ENCODE data around the gene PDZRN3.

PDZRN3 gene

DNA sequence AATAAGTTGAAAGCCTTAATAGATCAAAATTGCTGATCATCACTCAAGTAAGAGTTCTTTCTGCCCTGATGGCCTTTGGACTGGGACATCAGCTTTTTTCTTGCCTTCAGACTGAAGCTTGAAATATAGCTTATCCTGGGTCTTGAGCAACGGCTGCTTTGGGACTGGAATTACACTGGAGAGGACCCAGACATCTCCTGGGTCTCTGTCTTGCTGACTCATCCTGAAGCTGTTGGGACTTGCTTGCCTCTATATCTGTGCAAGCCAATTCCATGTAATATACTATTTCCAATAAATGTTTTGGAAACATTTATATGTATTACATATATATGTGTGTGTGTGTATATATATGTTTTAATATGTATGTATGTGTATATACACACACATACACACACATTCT, 260.2 kb downstream of the PDZRN3 start:
- H3K9me3 ChIP-seq (replicated peaks; ENCODE audit: low read length), result no peaks in the 10 kb centered on the region
- H3K36me3 ChIP-seq (ENCODE audit: insufficient read depth, low read length), result no peaks in the 10 kb centered on the region
- no peak overlapping the region for H3K4me3 ChIP-seq (ENCODE audit: low read length)
- H3K4me2 ChIP-seq (ENCODE audit: low read length), result no peak overlapping the region
- peaks cover 2% of the 10 kb centered on the region for H3K4me1 ChIP-seq (ENCODE audit: control insufficient read depth, insufficient read depth, low read length)
- H3K27me3 ChIP-seq (ENCODE audit: control insufficient read depth, insufficient read depth, low read length), result no peaks in the 10 kb centered on the region
- no peak overlapping the region for H3K9ac ChIP-seq (ENCODE audit: low read depth, low read length)

DNA sequence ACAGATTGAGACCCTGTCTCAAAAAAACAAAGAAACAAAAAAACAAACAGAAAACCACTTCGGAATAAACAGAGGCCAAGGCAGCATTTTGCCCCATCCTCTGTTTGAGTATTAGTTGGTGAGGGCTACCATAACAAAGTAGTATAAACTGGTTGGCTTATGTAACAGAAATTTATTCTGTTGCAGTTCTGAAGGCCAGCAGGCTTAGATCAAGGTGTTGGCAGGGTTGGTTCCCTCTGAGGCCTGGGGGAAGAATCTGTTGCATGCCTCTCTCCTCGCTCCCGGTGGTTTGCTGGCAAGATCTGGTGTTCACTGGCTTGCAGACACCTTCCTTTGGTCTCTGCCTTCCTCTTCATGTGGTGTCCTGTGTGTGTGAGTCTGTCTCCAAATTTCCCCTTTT, 261.6 kb downstream of the PDZRN3 start:
- H3K9me3 ChIP-seq (replicated peaks; ENCODE audit: low read length), result no peaks in the 10 kb centered on the region

DNA sequence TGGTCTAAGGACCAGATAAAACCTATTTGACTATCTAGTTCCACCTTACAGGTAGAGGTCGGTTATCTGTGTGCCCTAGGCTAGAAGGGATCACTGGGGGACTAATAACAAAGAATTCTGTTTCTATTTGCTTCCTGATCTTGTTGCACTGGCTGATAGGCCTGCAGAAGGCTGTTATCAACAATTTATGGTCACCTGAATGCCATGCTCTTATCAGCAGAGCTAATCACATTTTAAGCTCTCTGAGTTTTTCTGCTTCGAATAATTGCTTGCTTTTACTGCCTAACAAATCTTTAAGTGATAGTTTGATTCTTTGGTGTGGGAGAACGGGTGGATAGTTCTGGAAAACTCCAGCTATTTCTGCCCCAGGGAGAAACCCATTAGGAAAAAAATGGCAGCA, 263.1 kb downstream of the PDZRN3 start:
- Histone ChIP-seq H3K27me3 (ENCODE audit: control insufficient read depth, insufficient read depth, low read length) (no peaks in the 10 kb centered on the region), H3K9me3 (replicated peaks; ENCODE audit: low read length) (no peaks in the 10 kb centered on the region), H3K4me1 (ENCODE audit: control insufficient read depth, insufficient read depth, low read length) (peaks cover 2% of the 10 kb centered on the region), H3K9ac (ENCODE audit: low read depth, low read length) (no peak overlapping the region), H3K4me3 (ENCODE audit: low read length) (no peak overlapping the region), H3K36me3 (ENCODE audit: insufficient read depth, low read length) (no peaks in the 10 kb centered on the region), H3K4me2 (ENCODE audit: low read length) (no peak overlapping the region)

More for the DNA sequence above, 261.6 kb downstream of the PDZRN3 start:
- H3K4me2 ChIP-seq (ENCODE audit: low read length), result no peak overlapping the region
- H3K27me3 ChIP-seq (ENCODE audit: control insufficient read depth, insufficient read depth, low read length), result no peaks in the 10 kb centered on the region
- H3K4me3 ChIP-seq (ENCODE audit: low read length), result no peak overlapping the region
- no peaks in the 10 kb centered on the region for H3K36me3 ChIP-seq (ENCODE audit: insufficient read depth, low read length)
- peaks cover 2% of the 10 kb centered on the region for H3K4me1 ChIP-seq (ENCODE audit: control insufficient read depth, insufficient read depth, low read length)
- H3K9ac ChIP-seq (ENCODE audit: low read depth, low read length), result no peak overlapping the region

DNA sequence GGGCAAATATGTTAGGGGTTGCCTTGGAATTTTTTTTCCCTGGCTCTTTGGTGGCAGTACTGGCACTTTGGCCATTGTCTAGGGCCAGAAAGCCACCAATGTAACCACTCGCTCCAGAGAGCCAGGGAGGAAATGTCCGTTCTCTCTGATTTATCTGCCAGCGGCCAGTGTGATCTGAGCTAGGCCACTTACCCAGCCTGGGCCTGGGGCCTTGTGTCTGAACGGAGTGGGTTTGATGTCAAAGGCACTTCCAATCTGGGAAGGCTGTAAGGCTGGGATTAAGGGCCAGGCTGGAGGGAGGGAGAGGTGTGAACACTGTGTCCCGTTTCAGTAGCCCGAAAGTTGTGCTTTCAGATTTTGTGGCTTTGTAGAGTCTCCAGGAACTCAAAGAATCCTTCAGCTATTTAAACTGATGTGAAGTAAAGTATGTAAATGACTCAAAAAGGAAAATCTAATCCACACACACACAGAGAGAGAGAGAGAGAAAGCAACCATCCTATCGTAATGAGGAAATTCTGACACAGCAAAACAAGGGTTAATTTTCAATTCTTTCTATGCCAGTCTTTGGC, 271.0 kb downstream of the PDZRN3 start:
- no peaks in the 10 kb centered on the region for H3K36me3 ChIP-seq (ENCODE audit: insufficient read depth, low read length)
- no peaks in the 10 kb centered on the region for H3K4me1 ChIP-seq (ENCODE audit: control insufficient read depth, insufficient read depth, low read length)
- no peaks in the 10 kb centered on the region for H3K9me3 ChIP-seq (replicated peaks; ENCODE audit: low read length)
- no peak overlapping the region for H3K9ac ChIP-seq (ENCODE audit: low read depth, low read length)
- no peak overlapping the region for H3K4me3 ChIP-seq (ENCODE audit: low read length)
- peaks cover 24% of the 10 kb centered on the region for H3K27me3 ChIP-seq (ENCODE audit: control insufficient read depth, insufficient read depth, low read length)
- H3K4me2 ChIP-seq (ENCODE audit: low read length), result no peak overlapping the region

DNA sequence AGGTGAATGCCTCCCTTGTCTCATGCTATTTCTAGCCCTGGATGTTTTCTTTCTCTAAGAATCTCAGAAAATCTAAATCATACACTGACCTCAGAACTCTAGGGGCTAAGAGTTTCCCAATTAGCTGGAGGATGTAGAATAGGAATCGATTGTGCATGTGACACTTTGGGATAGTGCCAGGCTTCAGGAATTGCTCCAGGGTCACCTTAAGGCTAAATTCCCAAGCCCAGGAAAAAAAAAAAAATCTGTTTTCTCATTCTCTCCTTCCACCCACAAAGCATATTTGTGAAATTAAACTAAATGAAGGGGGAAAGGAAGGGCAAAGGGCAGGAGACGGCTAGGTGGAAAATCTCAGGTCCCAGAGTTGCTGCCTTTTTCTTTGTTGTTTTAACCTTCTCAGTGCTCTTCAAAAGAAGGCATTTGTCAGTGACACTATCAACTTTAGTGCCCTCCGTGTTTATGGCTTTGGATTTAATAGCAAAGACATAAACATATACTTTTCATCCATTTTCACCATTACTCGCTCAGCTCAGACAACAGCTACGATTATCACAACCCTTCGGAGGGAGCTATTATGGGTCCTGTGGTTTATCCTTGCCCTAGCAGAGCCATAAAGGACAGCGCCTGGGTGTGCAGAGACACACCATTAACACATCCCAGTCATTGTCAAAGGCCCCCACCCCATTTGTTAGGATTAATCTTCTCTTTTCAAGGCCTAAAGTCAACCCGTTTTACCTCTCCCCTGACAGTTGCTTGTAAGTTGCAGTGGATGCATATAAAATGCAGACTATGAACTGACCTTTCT, 271.7 kb downstream of the PDZRN3 start:
- Histone ChIP-seq H3K4me3 (ENCODE audit: low read length) (no peak overlapping the region), H3K27me3 (ENCODE audit: control insufficient read depth, insufficient read depth, low read length) (peaks cover 28% of the 10 kb centered on the region), H3K4me1 (ENCODE audit: control insufficient read depth, insufficient read depth, low read length) (no peaks in the 10 kb centered on the region), H3K36me3 (ENCODE audit: insufficient read depth, low read length) (no peaks in the 10 kb centered on the region), H3K9ac (ENCODE audit: low read depth, low read length) (no peak overlapping the region), H3K4me2 (ENCODE audit: low read length) (no peak overlapping the region), H3K9me3 (replicated peaks; ENCODE audit: low read length) (no peaks in the 10 kb centered on the region)

DNA sequence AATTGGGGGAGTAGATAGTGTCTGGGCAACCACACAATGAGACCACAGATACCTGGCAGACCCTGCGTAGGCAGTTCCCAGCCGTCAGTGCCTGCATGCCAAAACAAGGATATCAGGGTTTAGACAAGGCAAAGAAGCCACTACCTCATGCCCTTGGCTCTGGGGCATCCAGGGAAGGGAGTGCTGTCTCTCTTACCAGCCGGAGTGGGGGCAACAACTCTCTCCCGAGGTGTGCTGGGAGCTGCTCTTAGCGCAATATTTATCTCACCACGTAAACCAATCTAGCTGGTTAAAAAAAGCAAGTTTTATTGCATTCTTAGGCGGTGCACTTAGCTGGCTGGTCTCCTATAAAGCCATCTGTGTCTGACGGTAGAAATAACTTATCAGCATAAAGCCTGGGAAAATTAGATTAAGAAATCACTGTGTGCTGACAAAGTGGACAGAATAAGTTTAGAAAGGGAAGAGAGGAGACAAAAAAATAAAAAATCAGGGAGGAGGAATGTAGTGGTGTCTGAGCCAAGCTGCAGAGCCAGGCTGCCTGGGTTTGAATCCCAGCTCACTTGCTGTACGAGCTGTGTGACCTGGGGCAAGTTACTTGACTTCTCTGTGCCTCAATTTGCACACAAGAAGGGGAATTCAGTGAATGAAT, 273.2 kb downstream of the PDZRN3 start:
- peaks cover 32% of the 10 kb centered on the region for H3K27me3 ChIP-seq (ENCODE audit: control insufficient read depth, insufficient read depth, low read length)
- H3K36me3 ChIP-seq (ENCODE audit: insufficient read depth, low read length), result no peaks in the 10 kb centered on the region
- H3K4me3 ChIP-seq (ENCODE audit: low read length), result no peak overlapping the region
- no peaks in the 10 kb centered on the region for H3K9me3 ChIP-seq (replicated peaks; ENCODE audit: low read length)
- H3K9ac ChIP-seq (ENCODE audit: low read depth, low read length), result no peak overlapping the region
- H3K4me2 ChIP-seq (ENCODE audit: low read length), result no peak overlapping the region
- H3K4me1 ChIP-seq (ENCODE audit: control insufficient read depth, insufficient read depth, low read length), result no peaks in the 10 kb centered on the region

DNA sequence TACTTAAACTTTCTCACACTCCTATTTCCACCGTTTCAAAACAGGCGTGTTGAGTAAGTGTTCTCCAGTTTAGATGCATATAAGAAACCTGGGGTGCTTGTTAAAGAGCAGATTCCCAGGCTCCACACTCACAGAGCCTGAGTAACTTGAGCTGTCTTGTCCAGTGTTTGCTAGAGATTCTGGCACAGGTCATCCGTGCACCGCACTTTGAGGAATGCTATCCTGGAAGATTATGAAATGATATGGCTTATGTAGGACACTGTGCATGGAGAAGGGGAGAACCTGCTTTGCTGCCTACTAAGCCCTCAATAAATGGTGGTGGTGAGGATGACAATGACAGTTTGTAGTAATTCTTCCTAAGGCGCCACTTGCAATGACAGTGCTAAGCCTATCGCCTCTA, 273.7 kb downstream of the PDZRN3 start:
- no peak overlapping the region for H3K9ac ChIP-seq (ENCODE audit: low read depth, low read length)

DNA sequence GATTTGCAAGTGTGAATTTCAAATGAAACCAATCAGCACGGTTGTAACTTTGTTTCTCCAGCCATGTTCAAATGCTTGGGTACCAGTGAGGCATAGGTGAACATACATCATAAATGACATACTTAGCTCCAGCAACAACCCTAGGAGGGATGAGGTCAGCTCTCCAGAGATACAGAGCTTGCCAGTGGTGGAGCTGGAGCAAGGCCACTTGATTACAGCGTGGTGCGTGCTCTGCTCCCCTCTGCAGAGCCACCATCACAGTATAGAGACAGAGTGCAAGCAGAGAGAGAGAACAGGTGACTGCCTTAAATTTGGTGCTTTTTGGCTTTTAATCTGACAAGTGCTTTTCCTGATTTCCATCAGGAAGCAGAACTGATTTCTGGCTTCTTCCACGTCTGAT, 275.1 kb downstream of the PDZRN3 start:
- no peak overlapping the region for H3K4me2 ChIP-seq (ENCODE audit: low read length)
- H3K9ac ChIP-seq (ENCODE audit: low read depth, low read length), result no peak overlapping the region
- no peaks in the 10 kb centered on the region for H3K4me1 ChIP-seq (ENCODE audit: control insufficient read depth, insufficient read depth, low read length)
- no peaks in the 10 kb centered on the region for H3K9me3 ChIP-seq (replicated peaks; ENCODE audit: low read length)
- H3K27me3 ChIP-seq (ENCODE audit: control insufficient read depth, insufficient read depth, low read length), result peaks cover 32% of the 10 kb centered on the region
- no peak overlapping the region for H3K4me3 ChIP-seq (ENCODE audit: low read length)
- H3K36me3 ChIP-seq (ENCODE audit: insufficient read depth, low read length), result no peaks in the 10 kb centered on the region

More for the DNA sequence above, 273.7 kb downstream of the PDZRN3 start:
- no peaks in the 10 kb centered on the region for H3K9me3 ChIP-seq (replicated peaks; ENCODE audit: low read length)
- no peak overlapping the region for H3K4me2 ChIP-seq (ENCODE audit: low read length)
- H3K4me1 ChIP-seq (ENCODE audit: control insufficient read depth, insufficient read depth, low read length), result no peaks in the 10 kb centered on the region
- H3K36me3 ChIP-seq (ENCODE audit: insufficient read depth, low read length), result no peaks in the 10 kb centered on the region
- H3K4me3 ChIP-seq (ENCODE audit: low read length), result no peak overlapping the region
- peaks cover 32% of the 10 kb centered on the region for H3K27me3 ChIP-seq (ENCODE audit: control insufficient read depth, insufficient read depth, low read length)

DNA sequence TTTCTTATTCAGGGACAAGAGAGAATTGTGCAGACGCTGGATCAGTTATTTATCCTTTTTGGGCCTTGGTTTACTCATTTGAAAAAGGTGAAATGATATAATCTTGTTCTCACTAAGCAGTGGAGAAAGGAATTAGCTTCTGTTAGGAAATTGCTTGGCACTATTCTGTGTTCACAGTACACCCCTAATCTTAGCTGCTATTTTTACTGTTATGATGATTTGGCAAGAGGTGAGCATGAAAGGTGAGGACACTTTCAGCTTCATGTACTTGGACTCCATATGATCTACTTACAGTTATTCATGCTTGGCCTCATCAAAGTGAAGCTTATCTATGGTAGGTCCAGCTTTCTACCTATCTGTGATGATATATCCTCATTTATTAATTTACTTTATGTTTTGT, 282.7 kb downstream of the PDZRN3 start:
- Histone ChIP-seq H3K4me2 (ENCODE audit: low read length) (no peak overlapping the region), H3K4me1 (ENCODE audit: control insufficient read depth, insufficient read depth, low read length) (no peaks in the 10 kb centered on the region), H3K4me3 (ENCODE audit: low read length) (no peak overlapping the region), H3K9me3 (replicated peaks; ENCODE audit: low read length) (no peaks in the 10 kb centered on the region), H3K9ac (ENCODE audit: low read depth, low read length) (no peak overlapping the region), H3K27me3 (ENCODE audit: control insufficient read depth, insufficient read depth, low read length) (peaks cover 4% of the 10 kb centered on the region), H3K36me3 (ENCODE audit: insufficient read depth, low read length) (no peaks in the 10 kb centered on the region)

DNA sequence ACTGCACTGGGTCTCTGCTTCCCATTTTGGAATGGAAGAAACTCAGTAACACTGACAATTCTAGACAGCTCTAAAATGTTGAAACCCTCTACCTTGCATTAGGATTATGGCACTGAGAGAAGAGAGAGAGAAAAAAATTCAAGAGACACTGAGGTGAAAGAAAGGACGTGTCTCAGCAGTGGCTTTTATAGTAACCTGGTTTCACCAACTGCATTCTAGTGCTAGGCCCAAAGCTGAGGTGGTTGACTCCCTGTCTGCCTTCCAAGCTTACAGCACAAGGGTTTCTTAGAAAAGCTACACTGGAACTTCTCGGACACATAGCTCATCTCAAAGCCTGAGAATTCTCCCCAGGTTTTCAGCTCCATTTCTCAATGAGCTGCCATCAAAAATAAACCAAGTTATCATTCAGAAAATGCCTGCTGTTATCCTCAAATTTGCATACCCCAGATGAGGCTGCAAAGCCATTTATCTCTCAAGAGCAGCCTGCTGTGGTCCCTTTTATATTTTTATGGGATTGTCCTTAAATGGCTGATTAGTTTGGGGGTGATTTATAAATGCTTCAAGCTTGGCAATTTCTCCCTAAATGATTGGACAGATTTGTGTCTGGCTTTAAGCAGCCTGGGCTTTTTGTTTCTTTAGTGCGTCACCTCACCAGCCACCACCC, 283.3 kb downstream of the PDZRN3 start:
- Histone ChIP-seq H3K36me3 (ENCODE audit: insufficient read depth, low read length) (no peaks in the 10 kb centered on the region), H3K4me2 (ENCODE audit: low read length) (no peak overlapping the region)

DNA sequence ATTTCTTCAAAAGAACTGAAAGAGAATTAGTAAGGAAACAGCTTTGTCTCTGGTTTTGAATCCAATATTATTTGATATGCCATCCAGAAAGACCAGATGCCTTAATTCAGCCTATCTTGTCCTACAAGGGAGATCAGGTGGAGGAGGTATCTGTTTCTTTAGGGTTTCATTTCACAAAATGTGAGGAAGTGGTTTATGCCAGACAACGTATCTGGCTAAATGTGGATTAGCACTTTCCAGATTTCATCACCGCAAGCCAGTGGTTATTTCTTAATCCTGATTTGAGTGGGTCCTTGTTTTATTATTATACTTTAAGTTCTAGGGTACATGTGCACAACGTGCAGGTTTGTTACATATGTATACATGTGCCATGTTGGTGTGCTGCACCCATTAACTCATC, 292.2 kb downstream of the PDZRN3 start:
- no peaks in the 10 kb centered on the region for H3K9me3 ChIP-seq (replicated peaks; ENCODE audit: low read length)
- no peak overlapping the region for H3K4me3 ChIP-seq (ENCODE audit: low read length)
- no peaks in the 10 kb centered on the region for H3K36me3 ChIP-seq (ENCODE audit: insufficient read depth, low read length)
- H3K4me2 ChIP-seq (ENCODE audit: low read length), result no peak overlapping the region
- peaks cover 3% of the 10 kb centered on the region for H3K27me3 ChIP-seq (ENCODE audit: control insufficient read depth, insufficient read depth, low read length)
- H3K9ac ChIP-seq (ENCODE audit: low read depth, low read length), result no peak overlapping the region
- H3K4me1 ChIP-seq (ENCODE audit: control insufficient read depth, insufficient read depth, low read length), result no peaks in the 10 kb centered on the region

More for the DNA sequence above, 283.3 kb downstream of the PDZRN3 start:
- Histone ChIP-seq H3K4me1 (ENCODE audit: control insufficient read depth, insufficient read depth, low read length) (no peaks in the 10 kb centered on the region), H3K9me3 (replicated peaks; ENCODE audit: low read length) (no peaks in the 10 kb centered on the region), H3K4me3 (ENCODE audit: low read length) (no peak overlapping the region), H3K27me3 (ENCODE audit: control insufficient read depth, insufficient read depth, low read length) (no peaks in the 10 kb centered on the region), H3K9ac (ENCODE audit: low read depth, low read length) (no peak overlapping the region)
